NCI-H524 (cell line): ENCODE measurements around the gene FGG.

Source experiments
- DNase-seq, 2 experiments: peaks; one replicate each; lab custom pipeline; 2025; lab: John Stamatoyannopoulos, UW

Gene FGG

DNA sequence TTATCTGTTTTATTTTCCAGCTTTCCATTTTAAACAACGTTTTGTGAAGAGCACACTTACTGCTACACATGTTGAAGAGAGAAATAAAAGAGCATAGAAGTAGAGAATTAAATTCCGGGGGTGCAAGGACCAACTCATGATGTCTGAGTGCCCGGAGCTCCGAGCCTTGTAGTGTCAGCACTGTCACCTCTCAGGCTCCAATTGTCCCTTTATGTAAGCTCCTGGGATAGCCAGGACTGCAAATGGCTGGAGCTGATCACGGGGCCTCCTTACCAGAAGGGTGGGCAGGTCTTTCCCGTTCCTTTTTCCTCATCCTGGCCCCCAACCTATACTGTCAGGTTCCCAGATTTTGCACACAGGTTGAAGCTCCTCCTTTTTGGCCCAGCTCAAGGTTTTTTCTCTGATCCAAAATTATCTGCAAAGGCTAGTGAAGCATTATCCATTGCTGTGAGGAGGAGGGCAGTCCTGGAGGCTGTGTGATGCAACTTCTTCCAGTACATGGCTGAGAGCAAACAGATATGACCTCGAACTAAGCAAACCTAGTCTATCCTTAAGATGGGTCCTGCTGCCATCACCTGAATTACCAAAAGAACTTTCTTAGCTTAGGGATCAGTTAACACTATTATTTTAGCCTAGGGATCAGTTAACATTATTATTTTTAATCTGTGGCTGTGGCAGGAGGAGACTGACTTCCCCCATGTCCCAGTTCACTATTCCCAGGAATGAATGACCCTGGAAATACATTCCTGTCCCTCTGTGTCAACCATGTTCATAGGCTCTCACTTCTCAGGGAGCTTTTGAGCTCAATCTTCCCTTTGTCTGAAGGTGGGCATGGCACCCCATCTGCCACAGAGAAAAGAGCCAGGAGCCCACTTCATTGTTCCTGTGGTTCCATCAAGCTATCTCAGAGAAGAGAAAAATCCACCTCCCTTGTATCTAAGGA is at the start of gene FGG:
FGG (minus strand) TSS at position 185 of the 943 bp plus-strand sequence; CDS start at position 138, 47 bp downstream.
- no peak for DNase-seq

DNA sequence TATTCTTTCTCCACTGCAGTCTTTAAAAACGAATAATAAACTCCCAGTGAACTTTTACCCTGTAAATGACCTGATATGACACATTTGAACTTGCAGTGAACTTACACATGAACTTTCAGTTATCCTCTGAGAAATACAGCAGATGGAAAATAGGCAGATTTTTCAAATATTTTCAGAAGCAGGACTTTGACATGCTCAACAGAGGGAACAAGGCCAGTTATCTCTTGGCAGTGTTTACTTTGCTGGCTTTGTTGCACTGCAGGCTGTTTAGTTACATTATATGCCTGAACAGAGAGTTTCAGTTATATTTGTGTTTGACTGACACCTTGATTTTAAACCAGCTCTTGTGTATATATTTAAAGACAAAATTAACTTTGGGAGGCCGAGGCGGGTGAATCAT is 47.6 kb upstream of the FGG start:
- DNase-seq: no peak

DNA sequence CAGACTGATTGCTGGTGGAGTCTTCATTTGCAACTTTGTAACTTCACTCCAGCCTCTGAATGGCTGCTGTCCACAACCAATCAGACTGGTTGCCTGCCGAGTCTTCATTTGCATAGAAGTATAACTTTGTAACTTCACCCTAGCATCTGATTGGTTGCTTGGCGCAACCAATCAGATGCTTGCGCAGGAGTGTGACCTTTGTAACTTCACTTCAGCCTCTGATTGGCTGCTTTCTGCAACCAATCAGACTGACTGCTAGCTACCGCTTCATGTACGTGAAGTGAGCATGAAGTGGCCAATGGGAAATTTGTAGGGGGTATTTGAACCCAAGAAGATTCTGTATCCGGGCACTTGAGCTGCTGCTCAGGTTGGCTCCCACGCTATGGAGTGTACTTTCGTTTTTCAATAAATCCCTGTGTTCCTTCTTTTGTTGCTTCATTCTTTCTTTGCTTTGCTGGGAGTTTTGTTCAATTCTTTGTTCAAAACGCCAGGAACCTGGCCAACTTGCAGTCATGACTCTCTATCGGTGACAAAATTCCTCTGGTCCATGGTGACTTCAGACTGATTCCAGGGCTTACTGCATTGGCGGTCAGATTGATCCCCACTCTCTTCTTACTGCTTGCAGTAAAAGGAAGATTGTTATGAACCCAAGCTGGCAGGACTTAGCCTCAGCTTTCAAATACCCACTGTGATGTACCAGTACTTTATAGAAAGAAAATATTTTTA is 46.4 kb upstream of the FGG start:
- DNase-seq: no peak

DNA sequence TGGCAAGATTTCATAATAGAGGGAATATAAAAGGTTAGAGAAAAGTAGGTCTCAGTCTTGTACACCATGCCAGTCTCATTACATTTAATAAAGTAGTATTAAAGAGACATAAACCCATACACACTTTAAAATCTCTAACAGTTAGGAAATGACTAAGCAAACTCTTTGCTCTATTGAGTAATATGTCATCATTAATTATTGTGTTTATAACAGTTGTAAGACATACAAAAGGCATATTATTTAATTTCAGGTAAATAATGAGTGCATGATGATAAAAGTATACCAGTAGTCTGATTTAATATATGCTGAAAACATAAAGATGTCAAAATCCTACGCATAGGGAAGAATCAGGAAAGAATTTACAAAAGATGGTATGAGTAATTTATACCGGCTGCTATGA is 31.0 kb upstream of the FGG start:
- no peak for DNase-seq

DNA sequence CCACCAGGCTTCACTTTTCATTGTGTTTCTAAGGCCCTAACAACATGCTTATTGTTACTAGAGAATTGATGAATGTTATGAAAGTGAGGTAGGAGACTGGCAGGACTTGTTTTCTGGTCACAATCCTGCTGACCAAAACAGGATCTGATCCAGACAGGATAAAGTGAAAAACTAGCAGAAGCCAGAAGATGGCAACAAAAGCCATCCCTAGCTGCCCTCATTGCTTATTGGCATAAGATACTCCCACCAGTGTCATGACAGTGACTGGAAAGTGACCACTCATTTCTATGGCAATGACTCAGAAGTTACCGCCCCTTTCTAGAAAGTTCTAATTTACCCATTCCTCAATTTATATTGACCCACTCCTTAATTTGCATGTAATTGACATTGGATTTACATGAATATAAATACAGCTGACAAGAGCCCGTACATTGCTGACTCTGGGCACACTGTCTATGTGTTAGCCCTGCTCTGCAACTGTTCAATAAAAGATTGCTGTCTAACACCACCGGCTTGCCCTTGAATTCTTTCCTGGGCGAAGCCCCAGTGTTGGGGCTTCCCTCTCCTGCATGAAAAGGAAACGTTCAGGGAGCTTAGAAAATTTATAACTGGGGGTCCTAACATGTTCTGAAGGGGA is 30.0 kb upstream of the FGG start:
- DNase-seq: no peak

DNA sequence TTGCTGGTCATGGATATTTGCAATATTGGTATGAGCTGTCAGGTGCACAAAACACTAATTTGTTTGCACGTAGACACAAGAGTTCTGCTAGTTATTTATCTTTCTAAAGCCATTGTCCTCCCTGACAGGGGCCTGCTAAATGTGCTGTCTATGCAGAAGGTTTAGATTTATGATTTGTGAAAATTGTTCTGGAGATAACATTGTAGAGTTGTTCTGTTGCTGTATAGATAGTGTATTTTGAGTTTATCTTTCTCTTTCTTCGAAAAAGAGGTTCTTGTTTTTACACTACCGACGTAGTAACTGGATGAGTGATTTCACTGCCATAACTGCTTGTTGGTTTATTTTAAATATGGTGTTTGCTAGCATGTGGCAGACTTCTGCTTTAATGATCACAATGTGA is 28.5 kb upstream of the FGG start:
- DNase-seq: no peak

DNA sequence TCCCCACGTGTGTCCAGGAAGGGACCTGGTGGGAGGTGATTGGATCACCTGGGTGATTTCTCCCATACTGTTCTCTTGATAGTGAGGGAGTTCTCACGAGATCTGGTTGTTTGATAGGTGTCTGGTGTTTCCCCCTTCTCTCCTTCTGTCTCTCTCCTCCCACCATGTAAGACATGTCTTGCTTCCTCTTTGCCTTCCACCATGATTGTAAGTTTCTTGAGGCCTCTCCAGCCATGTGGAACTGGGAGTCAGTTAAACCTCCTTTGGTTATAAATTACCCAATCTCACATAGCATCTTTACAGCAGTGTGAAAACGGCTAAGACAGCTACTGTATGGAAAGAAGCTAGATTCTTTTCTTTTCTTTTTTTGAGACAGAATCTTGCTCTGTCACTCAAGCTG is 21.6 kb upstream of the FGG start:
- no peak for DNase-seq

DNA sequence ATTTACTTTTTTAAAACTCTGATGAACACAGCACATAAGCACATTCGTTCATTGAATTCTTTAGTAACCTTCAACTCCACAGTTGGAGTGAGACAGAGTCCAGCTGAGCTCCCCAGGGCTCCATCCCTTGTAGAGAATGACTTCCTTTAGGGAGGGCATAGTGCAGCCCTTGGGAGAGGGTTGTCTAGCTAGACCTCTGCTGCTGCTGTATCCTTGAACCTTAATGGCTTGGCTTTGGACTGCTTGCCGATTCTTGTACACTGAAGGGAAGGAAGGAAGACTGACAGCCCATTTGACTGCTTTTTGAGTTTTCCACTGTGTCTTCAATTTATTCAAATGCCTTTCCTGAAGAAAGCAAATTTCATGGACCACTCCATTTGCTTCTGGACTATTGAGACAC is 19.4 kb upstream of the FGG start:
- DNase-seq: no peak

DNA sequence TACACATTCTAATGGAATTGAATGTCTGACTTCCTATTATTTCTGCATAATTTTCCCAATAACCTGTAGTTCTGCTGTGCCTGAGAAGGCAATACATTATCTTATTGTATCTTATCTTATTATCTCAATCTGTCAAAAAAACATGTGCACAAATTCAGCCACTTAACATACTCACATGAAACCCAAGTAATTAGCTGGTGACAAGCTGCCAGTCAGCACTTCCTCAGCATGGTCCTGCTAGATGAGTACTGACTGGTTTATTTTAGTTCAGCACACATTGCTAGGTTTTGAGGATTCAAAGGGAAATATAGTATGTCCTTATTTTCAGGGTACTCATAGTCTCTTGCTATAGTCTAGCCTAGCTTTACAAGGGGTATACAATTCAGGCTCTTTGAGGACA is 17.9 kb upstream of the FGG start:
- no peak for DNase-seq

DNA sequence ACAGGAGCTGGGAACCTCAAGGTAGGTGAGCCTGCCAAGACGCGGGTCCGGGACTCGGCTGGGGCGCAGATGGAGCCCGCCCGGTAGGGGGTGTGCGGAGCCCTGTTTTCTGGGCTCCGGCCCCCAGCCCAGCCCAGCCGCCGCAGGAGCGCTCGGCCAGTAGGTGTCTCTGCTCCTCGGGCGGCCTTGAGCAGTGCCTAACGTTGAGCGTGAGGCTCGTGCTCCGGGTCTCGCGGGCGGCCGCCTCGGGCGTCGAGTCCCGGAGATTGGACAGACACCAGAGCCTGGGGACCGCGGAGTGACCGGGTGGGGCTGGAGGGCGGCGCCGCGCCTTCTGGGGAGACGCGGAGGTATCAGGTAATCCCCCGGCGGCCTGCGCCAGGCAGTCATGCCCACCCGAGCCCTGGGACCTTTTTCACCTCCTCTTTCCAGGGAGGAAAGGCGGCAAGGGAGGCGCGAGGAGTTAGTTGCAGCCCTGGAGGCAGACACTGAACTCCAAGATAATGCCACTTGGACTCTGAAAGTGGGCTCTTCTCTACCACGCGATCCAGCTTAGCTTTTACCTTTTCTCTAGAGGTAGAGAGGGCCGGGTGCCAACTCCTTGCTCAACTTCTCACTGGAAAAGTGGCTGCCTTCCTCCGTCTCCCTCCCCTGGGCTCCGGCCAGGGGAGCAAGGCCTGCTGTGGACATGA is 14.5 kb upstream of the FGG start:
- peak; percentile 19 to 49 for DNase-seq

DNA sequence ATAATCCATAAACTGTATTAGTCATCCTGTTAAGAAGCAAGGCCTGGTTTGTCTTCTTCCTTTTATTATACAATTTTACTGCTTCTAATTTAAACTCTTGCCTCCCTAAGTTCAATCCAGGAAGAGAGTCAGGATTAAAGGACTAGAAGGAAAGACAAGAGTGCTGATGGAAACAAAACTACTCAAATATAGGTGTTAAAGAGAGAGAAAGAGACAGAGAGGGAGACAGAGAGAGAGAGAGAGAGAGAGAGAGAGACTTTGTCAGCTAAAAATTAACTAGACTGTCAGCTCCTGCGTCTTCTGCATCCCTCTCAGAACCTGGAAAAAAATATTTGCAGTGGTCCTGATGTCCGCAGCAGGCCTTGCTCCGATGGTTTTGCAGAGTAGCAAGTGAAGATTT is 13.5 kb upstream of the FGG start:
- DNase-seq: no peak

DNA sequence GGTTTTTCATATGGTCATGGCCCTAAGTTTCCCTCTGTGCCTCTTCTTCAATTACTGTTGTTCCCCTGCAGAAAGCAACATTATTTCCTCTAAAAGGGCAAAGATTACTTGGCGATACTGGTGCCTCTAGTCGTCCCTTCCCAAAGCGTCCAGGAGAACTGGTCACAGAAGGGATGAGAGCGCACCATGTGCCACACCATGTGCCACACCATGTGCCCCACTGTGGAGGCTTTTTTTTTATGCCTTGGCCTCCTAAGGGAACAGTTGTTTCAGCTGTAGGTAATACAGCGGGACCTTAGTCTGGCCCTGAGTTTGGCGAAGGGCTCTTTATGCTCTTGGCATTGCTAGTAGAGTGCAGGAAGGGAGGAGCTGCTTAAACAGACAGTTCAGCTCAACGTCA is 11.5 kb upstream of the FGG start:
- no peak for DNase-seq

DNA sequence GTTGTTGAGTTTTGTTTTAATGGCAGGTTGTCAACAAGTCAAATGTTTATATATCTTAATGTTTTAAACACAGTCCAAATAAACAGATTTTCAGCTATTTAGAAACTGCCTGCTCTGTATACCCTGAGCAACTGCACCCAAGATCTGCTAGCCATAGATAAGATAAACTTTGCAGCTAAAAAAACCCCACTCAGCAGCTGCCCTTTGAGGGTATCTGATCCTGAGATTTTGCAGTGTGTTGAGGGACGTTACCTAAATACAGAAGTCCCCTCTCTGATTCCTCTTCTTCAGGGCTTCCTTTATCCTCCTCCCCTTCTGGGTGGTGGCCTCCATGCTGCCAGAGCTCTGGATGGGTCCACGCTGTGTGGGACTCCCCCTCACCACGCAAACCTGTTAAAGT is 11.0 kb upstream of the FGG start:
- no peak for DNase-seq

DNA sequence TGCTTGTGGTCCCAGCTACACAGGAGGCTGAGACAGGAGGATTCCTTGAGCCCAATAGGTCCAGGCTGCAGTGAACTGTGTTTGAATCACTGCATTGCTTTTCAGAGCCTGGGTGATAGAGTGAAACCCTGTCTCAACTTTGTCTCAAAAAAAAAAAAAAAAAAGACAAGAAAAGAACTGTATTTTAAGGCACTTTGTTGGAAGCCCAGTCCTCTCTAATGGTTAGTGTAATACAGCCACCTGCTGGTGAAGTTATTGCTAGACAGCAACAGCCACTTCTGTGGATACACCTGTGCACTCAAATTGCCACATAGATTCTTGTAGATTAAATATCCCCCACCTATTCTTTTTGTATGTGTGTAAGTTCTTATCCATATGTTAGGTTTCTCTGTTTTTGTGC is 10.1 kb upstream of the FGG start:
- peak in 1 of 2 experiments; percentile 18 for DNase-seq

DNA sequence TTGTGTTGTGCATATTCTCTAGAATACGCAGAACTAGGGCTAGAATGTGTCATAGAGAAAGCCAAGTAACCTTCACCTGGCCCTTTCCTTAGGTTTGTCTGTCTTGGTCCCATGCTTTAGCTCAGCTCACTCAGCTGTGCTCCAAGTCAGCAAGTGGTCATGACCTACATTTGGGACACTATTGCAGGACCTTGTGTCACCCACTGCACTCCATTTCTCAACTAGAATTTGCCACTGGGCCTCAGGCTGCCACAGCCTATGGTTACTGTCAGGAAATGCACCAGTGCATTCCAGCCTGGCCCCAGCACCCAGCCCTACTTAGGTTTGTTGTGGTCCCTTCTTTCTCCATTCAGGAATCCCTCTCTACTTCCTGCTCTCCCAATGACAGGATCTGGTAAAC is 7.7 kb upstream of the FGG start:
- no peak for DNase-seq

DNA sequence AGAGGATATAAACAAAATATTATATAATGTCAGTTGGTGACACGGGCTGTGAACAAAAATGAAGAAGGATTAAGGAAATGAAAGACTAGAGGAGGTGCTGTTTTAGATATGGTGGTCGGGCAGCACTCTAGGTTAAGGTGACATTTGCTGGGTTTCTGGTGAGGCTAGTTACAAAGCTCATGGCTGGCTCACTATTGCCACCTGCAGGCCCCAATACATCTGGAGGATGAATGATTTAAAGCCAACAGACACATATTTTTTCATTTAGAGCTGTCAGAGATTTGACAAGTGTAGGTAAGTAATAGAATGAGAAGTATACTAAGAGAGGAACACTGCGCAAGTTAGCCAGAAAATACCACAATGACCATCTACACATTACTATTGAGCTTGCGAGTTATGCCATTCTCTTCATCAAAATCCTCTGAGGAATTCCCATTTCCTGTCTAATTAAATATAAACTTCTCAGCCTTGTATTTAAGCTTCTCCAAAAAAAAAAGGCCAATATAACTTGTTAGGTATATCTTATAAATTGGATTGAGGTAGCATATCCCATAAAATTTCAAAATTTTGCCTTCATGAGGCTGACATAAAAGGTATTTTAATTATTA is 6.4 kb upstream of the FGG start:
- peak in 1 of 2 experiments; percentile 21 for DNase-seq

DNA sequence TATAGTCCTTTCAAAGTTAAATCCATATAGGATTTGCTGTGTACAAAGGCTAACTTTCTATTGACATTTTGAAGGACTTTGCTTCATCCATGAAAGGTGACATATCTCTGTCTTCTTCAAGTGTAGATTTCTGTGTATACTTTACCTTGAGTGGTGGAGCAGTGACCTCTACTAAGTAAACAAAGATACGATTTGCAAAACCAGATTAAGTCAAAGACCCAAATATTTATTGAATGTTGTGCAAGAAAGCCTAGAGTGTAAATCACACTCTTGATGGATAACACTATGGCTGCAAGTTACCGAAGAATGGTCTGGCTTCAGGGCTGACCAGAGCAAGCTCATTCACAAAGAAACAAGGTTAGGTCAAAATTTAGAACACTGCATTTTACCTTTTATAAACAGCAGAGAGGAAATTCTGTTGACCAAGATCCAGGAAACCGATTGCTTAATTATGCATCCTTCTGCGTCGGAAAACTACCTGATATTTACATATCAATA is 5.4 kb upstream of the FGG start:
- no peak for DNase-seq

DNA sequence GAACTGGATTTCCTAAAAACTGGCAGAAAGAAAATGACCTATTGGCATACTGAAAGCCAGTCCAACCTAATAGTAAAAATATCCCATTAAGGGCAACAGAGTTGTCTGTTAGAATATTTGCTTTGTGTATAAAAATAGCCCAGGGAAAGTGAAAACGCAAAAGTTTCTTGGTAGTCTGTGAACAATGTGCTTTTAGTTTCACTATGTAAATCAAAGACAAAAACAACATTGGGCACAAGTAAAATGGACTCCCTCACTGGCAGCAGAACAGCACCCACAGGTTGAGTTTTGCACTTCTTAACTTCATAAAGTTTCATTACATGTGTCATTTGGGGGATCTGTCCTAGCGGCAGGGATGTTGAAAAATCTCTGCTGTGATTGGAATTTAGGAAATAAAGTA is 4.3 kb upstream of the FGG start:
- DNase-seq: no peak

DNA sequence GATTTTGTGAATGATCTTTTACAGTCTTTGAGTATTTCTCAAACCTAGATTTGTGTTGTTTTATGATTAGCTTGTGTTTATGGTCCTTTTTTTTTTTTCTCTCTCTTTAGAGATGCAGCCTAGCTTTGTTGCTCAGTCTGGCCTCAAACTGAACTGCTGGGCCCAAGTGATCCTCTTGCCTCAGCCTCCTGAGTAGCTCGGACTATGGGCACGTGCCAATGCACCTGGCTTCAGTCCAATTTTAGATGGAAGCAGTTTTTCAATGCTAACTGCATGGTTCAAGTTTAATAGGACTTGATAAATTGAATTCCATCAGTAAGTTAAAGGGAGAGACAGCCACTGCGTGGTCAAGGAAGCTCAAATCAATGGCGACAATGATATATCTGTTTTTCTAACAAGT is 3.8 kb upstream of the FGG start:
- DNase-seq: no peak

DNA sequence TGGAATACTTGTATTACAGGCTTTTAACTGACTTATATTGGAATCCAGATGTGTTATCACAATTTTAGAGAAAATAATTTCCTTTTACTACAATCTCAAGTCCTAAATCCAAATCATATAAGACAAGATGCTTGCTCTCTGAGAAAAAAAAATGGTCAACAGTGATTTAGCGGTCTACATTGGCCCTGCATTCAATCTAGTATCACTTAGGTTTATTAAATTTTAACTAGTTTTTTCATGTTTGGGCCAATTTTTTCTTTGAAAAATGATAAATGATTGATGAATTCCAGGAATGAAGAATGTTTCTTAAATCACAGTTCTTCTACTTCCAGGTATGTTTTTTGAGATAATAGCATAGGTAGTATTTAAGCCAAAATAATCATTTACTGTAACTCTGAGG is 2.8 kb upstream of the FGG start:
- no peak for DNase-seq

DNA sequence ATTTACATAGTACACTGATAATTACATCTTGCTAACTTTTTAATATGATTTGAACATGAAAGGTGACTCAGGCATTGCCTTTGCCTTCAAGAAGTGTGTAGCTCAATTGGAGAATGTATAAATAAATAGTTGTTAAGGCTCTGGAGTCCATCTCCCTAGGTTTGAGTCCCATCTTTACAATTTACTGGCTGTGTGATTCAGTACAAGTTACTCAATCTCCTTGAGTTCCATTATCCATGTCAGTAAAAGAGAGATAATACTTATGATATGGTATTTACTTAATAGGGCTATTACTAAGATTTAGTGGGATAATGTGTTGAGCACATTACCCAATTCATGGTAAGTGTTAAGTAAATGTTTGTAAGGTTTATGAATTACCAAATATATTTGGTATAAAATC is 1.9 kb upstream of the FGG start:
- DNase-seq: no peak

DNA sequence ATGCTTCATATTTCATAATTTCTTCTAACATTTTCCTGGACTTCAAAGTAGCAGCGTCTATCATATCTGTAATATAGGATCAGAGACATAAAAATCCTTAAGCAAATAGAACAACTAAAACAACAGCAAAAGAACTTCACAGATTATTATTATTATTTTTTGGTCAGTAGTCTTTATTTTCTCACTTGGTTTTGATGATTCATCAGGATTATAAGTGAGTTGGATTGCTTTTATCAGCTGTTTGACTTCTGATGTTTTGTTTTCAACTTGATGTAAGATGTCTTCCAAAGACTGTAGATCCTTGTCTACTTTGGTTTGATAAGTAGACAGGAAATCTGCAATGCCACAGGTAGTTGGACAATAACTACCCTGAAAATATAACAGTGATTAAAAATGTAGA is 623 bp downstream of the FGG start:
- DNase-seq: no peak
